H9 (cell line): ENCODE measurements around the gene WDR17. TPM values are rescaled to one million over a fixed set of nuclear protein-coding genes. Genes with fewer than 3 reads are reported as not detected.

ENCODE experiments used
- DNase-seq: peaks from one replicate; pipeline ENCODE4 v3.0.0-alpha.2; 2017
- H2AFZ ChIP-seq: one replicate; pipeline ENCODE4 v1.6.1; 2013; ENCODE audit warnings: mild to moderate bottlenecking, low read length, control low read depth, moderate library complexity
- H2AK5ac ChIP-seq: 2 replicates; pipeline ENCODE4 v1.6.1; 2013; ENCODE audit warnings: low read length, control low read depth, mixed read lengths; ENCODE audit not compliant: insufficient read length
- H2BK120ac ChIP-seq: one replicate; pipeline ENCODE4 v1.6.1; 2013; ENCODE audit warnings: low read depth, mild to moderate bottlenecking, low read length, control low read depth, inconsistent platforms; ENCODE audit not compliant: poor library complexity, severe bottlenecking
- H2BK12ac ChIP-seq: 2 replicates; pipeline ENCODE4 v1.6.1; 2013; ENCODE audit warnings: low read length, control low read depth, mixed read lengths, low read depth; ENCODE audit not compliant: insufficient read length
- H2BK15ac ChIP-seq: 2 replicates; pipeline ENCODE4 v1.6.1; 2013; ENCODE audit warnings: low read depth, low read length, control low read depth
- H2BK20ac ChIP-seq: one replicate; pipeline ENCODE4 v1.6.1; 2013; ENCODE audit warnings: low read depth, mild to moderate bottlenecking, low read length, control low read depth, inconsistent platforms; ENCODE audit not compliant: poor library complexity, severe bottlenecking
- H2BK5ac ChIP-seq: 2 replicates; pipeline ENCODE4 v1.6.1; 2013; ENCODE audit warnings: low read length, control low read depth, mixed read lengths; ENCODE audit not compliant: insufficient read length
- H3K14ac ChIP-seq: 2 replicates; pipeline ENCODE4 v1.6.1; 2013; ENCODE audit warnings: low read length, control low read depth; ENCODE audit not compliant: insufficient read depth
- H3K18ac ChIP-seq: 2 replicates; pipeline ENCODE4 v1.6.1; 2013; ENCODE audit warnings: low read depth, mild to moderate bottlenecking, mixed read lengths, low read length, control low read depth; ENCODE audit not compliant: insufficient read length
- H3K23ac ChIP-seq: 2 replicates; pipeline ENCODE4 v1.6.1; 2013; ENCODE audit warnings: low read length, control low read depth, mixed read lengths, low read depth; ENCODE audit not compliant: insufficient read length
- H3K23me2 ChIP-seq: 2 replicates; pipeline ENCODE4 v1.6.1; 2013; ENCODE audit warnings: low read depth, mild to moderate bottlenecking, mixed read lengths, low read length, control low read depth; ENCODE audit not compliant: insufficient read length, poor library complexity, severe bottlenecking
- H3K27ac ChIP-seq: 2 replicates; pipeline ENCODE4 v1.5.1; 2013; ENCODE audit warnings: low read length, control low read depth, mixed read lengths, low read depth; ENCODE audit not compliant: insufficient read length
- H3K27me3 ChIP-seq: 2 replicates; pipeline ENCODE4 v1.6.1; 2013; ENCODE audit warnings: low read length, control low read depth, inconsistent platforms; ENCODE audit not compliant: insufficient read depth
- H3K4ac ChIP-seq: 2 replicates; pipeline ENCODE4 v1.6.1; 2013; ENCODE audit warnings: low read depth, mild to moderate bottlenecking, control low read depth, inconsistent platforms, low read length, moderate library complexity
- H3K4me1 ChIP-seq: 2 replicates; pipeline ENCODE4 v1.6.1; 2013; ENCODE audit warnings: low read length, control low read depth, inconsistent platforms; ENCODE audit not compliant: insufficient read depth
- H3K4me2 ChIP-seq: 2 replicates; pipeline ENCODE4 v1.6.1; 2013; ENCODE audit warnings: low read length, control low read depth, mixed read lengths; ENCODE audit not compliant: insufficient read length, insufficient read depth
- H3K56ac ChIP-seq: 2 replicates; pipeline ENCODE4 v1.6.1; 2013; ENCODE audit warnings: low read depth, mild to moderate bottlenecking, mixed read lengths, low read length, control low read depth; ENCODE audit not compliant: insufficient read length
- H3K79me1 ChIP-seq: 2 replicates; pipeline ENCODE4 v1.6.1; 2013; ENCODE audit warnings: low read depth, mild to moderate bottlenecking, moderate library complexity, low read length, control low read depth, inconsistent platforms; ENCODE audit not compliant: insufficient read depth, poor library complexity, severe bottlenecking
- H3K79me2 ChIP-seq: 2 replicates; pipeline ENCODE4 v1.6.1; 2013; ENCODE audit warnings: low read length, control low read depth, inconsistent platforms; ENCODE audit not compliant: insufficient read depth
- H3K9ac ChIP-seq: 2 replicates; pipeline ENCODE4 v1.6.1; 2013; ENCODE audit warnings: low read length, control low read depth, mixed read lengths; ENCODE audit not compliant: insufficient read length; ENCODE audit errors: extremely low read depth
- H3K9me3 ChIP-seq: one replicate; pipeline ENCODE4 v1.6.1; 2013; ENCODE audit warnings: low read depth, low read length, inconsistent platforms; ENCODE audit not compliant: control insufficient read depth
- H3T11ph ChIP-seq: one replicate; pipeline ENCODE4 v1.6.1; 2013; ENCODE audit warnings: mild to moderate bottlenecking, low read length, control low read depth, inconsistent platforms
- H4K20me1 ChIP-seq: one replicate; pipeline ENCODE4 v1.6.1; 2013; ENCODE audit not compliant: control insufficient read depth, insufficient read length, insufficient read depth
- H4K5ac ChIP-seq: 2 replicates; pipeline ENCODE4 v1.6.1; 2013; ENCODE audit warnings: low read depth, mild to moderate bottlenecking, mixed read lengths, low read length, control low read depth; ENCODE audit not compliant: insufficient read length
- H4K8ac ChIP-seq: replicated peaks from 2 replicates; pipeline ENCODE4 v1.6.1; 2013; ENCODE audit warnings: low read length, control low read depth, mixed read lengths, low read depth; ENCODE audit not compliant: insufficient read length
- H4K91ac ChIP-seq: 2 replicates; pipeline ENCODE4 v1.6.1; 2013; ENCODE audit warnings: low read depth, mild to moderate bottlenecking, moderate library complexity, mixed read lengths, low read length, control low read depth; ENCODE audit not compliant: insufficient read length
- H3K27ac Mint-ChIP-seq, 3 experiments: 2 replicates in 2 of 3; 3 replicates in 1 of 3; pipeline ENCODE4 v1.8.0; 2020 to 2021; ENCODE audit warnings: mixed read lengths in 3 of 3, mild to moderate bottlenecking in 1 of 3, moderate library complexity in 1 of 3
- H3K27me3 Mint-ChIP-seq: 2 replicates; pipeline ENCODE4 v1.8.0; 2021; ENCODE audit warnings: low read depth, mild to moderate bottlenecking, moderate library complexity, mixed read lengths
- H3K36me3 Mint-ChIP-seq, 3 experiments: 2 replicates in 2 of 3; 3 replicates in 1 of 3; pipeline ENCODE4 v1.8.0; 2020 to 2021; ENCODE audit warnings: low read depth in 3 of 3, mixed read lengths in 3 of 3; ENCODE audit not compliant: insufficient read depth in 1 of 3
- H3K4me1 Mint-ChIP-seq, 2 experiments: 2 replicates each; pipeline ENCODE4 v1.8.0; 2020; ENCODE audit warnings: mixed read lengths in 2 of 2
- H3K4me3 Mint-ChIP-seq, 2 experiments: 2 replicates in 1 of 2; 3 replicates in 1 of 2; pipeline ENCODE4 v1.8.0; 2020 to 2021; ENCODE audit warnings: mild to moderate bottlenecking in 2 of 2, mixed read lengths in 2 of 2, moderate library complexity in 1 of 2
- H3K9me3 Mint-ChIP-seq, 2 experiments: 2 replicates in 1 of 2; 3 replicates in 1 of 2; pipeline ENCODE4 v1.8.0; 2020; ENCODE audit warnings: mild to moderate bottlenecking in 2 of 2, mixed read lengths in 2 of 2, moderate library complexity in 1 of 2
- WGBS: extraction: QIAGEN DNeasy Blood & Tissue Kit; methylation state at CpG from one replicate; pipeline ENCODE4 v1.1.7; 2013; ENCODE audit warnings: missing lambda C conversion rate, low lambda C conversion rate, mixed read lengths; ENCODE audit not compliant: insufficient read length; ENCODE audit errors: extremely low coverage; 5-methylcytosine and 5-hydroxymethylcytosine counted together
- total RNA-seq: library from RNA; stranded (reverse); gene quantifications from 2 replicates; pipeline ENCODE4 v1.2.1, GENCODE V29; 2021
- TF ChIP-seq, protein P1 (sequence below): fragments of 200-600 bp; sonication (generic); conservative IDR thresholded peaks from 3 replicates; pipeline ENCODE4 v1.8.0; 2021; ENCODE audit warnings: antibody characterized with exemption, mild to moderate bottlenecking

Gene WDR17
- total RNA-seq, 1 experiment from 2014 or later: 2.6 TPM

DNA sequence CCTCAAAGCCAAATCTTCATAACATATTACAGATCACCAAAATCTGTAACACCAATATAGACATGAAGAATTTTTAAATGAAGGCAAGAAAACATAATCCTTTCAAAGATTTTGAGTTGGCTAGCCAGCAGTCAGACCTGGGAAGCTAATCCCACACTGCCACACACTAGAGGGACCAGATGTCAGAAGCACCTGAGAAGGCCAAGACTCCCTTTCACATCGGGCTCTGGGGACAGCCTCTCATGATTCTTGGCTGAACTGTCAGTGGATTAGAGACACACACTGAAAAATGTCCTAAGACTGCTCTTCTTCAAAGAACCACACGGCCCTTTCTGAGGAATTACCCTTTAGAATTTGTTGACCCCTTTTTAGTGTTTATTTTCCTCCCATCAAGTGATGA is 157.9 kb downstream of the WDR17 start:
- no peak overlapping the region for H2AFZ ChIP-seq
- H2BK12ac ChIP-seq: no peak overlapping the region
- WGBS: no CpG with 5 or more reads among the region's 2 CpGs
- H3K23me2 ChIP-seq: no peaks in the 10 kb centered on the region
- H2BK5ac ChIP-seq: no peak overlapping the region
- H3K14ac ChIP-seq: no peak overlapping the region
- no peak overlapping the region for H4K8ac ChIP-seq
- H3K23ac ChIP-seq: no peak overlapping the region
- no peak overlapping the region for H2BK120ac ChIP-seq
- Mint-ChIP-seq H3K4me3 (no peak overlapping the region), H3K36me3 (no peaks in the 10 kb centered on the region), H3K9me3 (no peaks in the 10 kb centered on the region), H3K27me3 (no peaks in the 10 kb centered on the region), H3K4me1 (peaks cover 0 to 5% of the 10 kb centered on the region in 2 experiments; a peak in 1 of 4 replicates), H3K27ac (no peak overlapping the region)
- no peak overlapping the region for H2BK20ac ChIP-seq
- H3K79me1 ChIP-seq: no peaks in the 10 kb centered on the region
- no peaks in the 10 kb centered on the region for H3K27me3 ChIP-seq
- H3K18ac ChIP-seq: no peak overlapping the region
- no peak overlapping the region for H3K4ac ChIP-seq
- no peak overlapping the region for H3T11ph ChIP-seq
- no peak overlapping the region for H2AK5ac ChIP-seq
- TF ChIP-seq, protein P1, sequence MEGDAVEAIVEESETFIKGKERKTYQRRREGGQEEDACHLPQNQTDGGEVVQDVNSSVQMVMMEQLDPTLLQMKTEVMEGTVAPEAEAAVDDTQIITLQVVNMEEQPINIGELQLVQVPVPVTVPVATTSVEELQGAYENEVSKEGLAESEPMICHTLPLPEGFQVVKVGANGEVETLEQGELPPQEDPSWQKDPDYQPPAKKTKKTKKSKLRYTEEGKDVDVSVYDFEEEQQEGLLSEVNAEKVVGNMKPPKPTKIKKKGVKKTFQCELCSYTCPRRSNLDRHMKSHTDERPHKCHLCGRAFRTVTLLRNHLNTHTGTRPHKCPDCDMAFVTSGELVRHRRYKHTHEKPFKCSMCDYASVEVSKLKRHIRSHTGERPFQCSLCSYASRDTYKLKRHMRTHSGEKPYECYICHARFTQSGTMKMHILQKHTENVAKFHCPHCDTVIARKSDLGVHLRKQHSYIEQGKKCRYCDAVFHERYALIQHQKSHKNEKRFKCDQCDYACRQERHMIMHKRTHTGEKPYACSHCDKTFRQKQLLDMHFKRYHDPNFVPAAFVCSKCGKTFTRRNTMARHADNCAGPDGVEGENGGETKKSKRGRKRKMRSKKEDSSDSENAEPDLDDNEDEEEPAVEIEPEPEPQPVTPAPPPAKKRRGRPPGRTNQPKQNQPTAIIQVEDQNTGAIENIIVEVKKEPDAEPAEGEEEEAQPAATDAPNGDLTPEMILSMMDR: no peak
- no peak overlapping the region for H4K5ac ChIP-seq
- no peak overlapping the region for H4K91ac ChIP-seq
- no peaks in the 10 kb centered on the region for H4K20me1 ChIP-seq
- DNase-seq: no peak
- no peaks in the 10 kb centered on the region for H3K9me3 ChIP-seq
- no peak overlapping the region for H3K56ac ChIP-seq
- H2BK15ac ChIP-seq: no peak overlapping the region
- H3K4me2 ChIP-seq: no peak overlapping the region
- H3K27ac ChIP-seq: no peak overlapping the region
- no peaks in the 10 kb centered on the region for H3K79me2 ChIP-seq
- no peaks in the 10 kb centered on the region for H3K4me1 ChIP-seq
- H3K9ac ChIP-seq: no peak overlapping the region
